Fibroblast of the aortic adventitia (primary cell): ENCODE data around the gene ZNF417. TPM values are rescaled to one million over a fixed set of nuclear protein-coding genes. Genes with fewer than 3 reads are reported as not detected.
"Not testable (repeated sequence)": the region's sequence is repeated elsewhere in the genome, so short reads cannot be mapped to it uniquely, and the experiment has no call there.

ENCODE experiments used
- DNase-seq: peaks from one replicate; pipeline ENCODE4 v3.0.0-alpha.2; 2010; ENCODE audit warnings: low read depth
- H3K4me3 ChIP-seq: 2 replicates; pipeline ENCODE4 v1.5.1; 2011; ENCODE audit warnings: low read depth, mild to moderate bottlenecking, control low read depth, low read length, moderate library complexity
- CTCF ChIP-seq: IDR thresholded peaks from 2 replicates; pipeline ENCODE4 v1.5.1; 2011; ENCODE audit warnings: mild to moderate bottlenecking, low read length, control low read depth, inconsistent platforms; ENCODE audit not compliant: insufficient read depth
- total RNA-seq: library from RNA; depleted of rRNA; stranded (reverse); fragments of >200 nt; gene quantifications from 2 replicates; pipeline ENCODE4 v1.2.3, GENCODE V29; 2012; ENCODE audit warnings: low replicate concordance

ZNF417 gene
- total RNA-seq, 1 donor = 15.8 TPM

DNA sequence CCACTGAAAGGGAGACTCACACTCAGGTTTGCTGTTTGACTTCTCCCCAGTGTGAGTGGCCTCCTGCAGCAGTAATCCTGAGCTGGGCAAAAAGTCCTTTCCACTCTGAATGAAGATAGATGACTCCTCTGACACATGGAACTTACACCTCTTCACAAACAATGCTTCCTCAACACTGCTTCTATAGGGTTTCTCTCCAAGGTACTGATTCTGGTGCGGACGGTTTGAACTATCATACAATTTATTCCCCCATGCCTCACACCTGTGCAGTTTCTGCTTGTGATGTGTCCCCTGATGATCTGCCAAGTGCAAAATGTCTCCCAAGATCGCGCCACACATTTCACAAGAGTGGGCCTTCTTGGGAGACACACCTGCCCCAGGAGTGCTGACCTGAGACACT, 11.2 kb upstream of the ZNF417 start:
- H3K4me3 ChIP-seq = no peak overlapping the region
- no peak for TF ChIP-seq CTCF
- DNase-seq = no peak

GRCh38 chr19:57914531-57914930, 1.9 kb downstream of the ZNF417 start:
- DNase-seq = no peak
- TF ChIP-seq CTCF = no peak
- H3K4me3 ChIP-seq = no peak overlapping the region

DNA sequence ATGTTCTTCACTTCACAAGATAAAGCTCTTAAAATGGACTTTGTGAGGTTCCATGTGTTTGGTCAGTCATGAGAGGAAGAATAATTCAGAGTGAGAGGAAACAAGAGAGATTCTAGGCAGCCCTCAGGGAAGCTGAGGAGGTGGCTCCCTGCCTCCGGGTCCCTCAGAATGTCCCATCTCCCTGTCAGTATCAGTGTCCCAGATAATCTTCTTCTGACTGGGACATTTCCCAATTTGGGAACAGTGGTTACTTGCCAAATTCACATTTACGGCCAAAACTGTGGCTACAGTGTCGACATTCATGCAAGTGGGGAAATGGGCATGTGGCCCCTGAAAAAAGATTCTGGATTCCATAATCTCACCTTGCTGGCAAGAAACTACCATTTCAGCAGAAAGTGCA, 9.0 kb downstream of the ZNF417 start:
- DNase-seq = no peak
- TF ChIP-seq CTCF = no peak

GRCh38 chr19:57905258-57905657, 11.1 kb downstream of the ZNF417 start:
- DNase-seq = no peak
- TF ChIP-seq CTCF = no peak
- H3K4me3 ChIP-seq = no peak overlapping the region

More for the DNA sequence above, 9.0 kb downstream of the ZNF417 start:
- no peak overlapping the region for H3K4me3 ChIP-seq

GRCh38 chr19:57903618-57904184, 12.7 kb downstream of the ZNF417 start:
- no peak overlapping the region for H3K4me3 ChIP-seq
- no peak for DNase-seq
- no peak for TF ChIP-seq CTCF

- no peak for DNase-seq
- TF ChIP-seq CTCF = no peak
- no peak overlapping the region for H3K4me3 ChIP-seq
Observed at GRCh38 chr19:57900311-57900710, 16.1 kb downstream of the ZNF417 start.

DNA sequence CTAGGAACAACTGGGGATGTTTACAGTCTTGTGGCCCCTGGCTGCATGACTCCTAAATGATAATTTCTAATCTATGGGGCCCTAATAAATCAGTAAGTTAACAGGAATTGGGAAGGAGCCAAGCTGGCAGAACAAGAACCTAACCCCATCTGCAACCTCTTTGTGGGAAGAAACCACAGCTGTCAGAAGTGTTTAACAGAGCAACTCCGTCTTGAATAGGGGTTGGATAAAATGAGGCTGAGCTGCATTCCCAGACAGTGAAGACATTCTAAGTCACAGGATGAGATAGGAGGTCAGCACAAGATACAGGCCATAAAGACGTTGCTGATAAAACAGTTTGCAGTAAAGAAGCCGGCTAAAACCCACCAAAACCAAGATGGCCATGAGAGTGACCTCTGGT, 25.7 kb downstream of the ZNF417 start:
- not testable (repeated sequence) for H3K4me3 ChIP-seq
- DNase-seq = peak; percentile 59
